SU-DHL-6 (cell line): Measurements from ENCODE around the gene UBE3B.

Experiments used
- EZH2phosphoT487 ChIP-seq: fragments of 200-600 bp; sonication (generic), shearing (Covaris generic); conservative IDR thresholded peaks from 2 replicates; pipeline ENCODE4 v1.6.1; 2018; ENCODE audit warnings: mild to moderate bottlenecking, antibody characterized with exemption, low read length, moderate library complexity, mixed read lengths
- TF ChIP-seq, protein P1 (sequence below): fragments of 200-600 bp; sonication (generic); IDR thresholded peaks from one replicate; pipeline ENCODE4 v1.5.1; 2017; ENCODE audit warnings: antibody characterized with exemption, mild to moderate bottlenecking, low read length, moderate library complexity; ENCODE audit not compliant: insufficient read depth, poor library complexity, severe bottlenecking

DNA sequence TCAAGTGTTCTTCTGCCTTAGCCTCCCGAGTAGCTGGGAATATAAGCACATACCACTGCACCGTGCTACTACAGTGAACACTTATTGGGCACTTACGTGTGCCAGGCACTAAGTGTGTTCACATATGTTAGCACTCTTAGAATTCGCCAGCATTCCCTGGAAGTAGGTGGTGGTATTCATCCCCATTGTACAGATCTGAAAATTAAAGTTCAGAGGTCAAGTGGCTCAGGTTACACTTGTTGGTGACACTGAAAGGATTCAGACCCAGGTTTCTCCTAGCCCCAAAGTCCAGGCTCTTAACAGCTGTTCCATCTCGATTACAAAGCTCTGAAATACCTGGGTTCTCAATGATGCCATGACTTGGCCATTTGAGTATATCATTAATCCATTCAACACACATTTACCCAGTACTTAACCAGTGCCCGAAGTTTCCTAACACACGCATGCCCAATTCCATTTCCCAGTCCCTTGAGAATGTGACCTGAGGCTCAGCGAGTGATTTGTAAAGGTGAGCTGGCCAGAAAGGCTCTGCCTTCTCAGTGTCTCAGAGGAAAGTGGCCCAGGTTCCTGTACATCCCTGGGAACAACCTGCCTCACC, 101.0 kb downstream of the UBE3B start:
- TF ChIP-seq, protein P1, sequence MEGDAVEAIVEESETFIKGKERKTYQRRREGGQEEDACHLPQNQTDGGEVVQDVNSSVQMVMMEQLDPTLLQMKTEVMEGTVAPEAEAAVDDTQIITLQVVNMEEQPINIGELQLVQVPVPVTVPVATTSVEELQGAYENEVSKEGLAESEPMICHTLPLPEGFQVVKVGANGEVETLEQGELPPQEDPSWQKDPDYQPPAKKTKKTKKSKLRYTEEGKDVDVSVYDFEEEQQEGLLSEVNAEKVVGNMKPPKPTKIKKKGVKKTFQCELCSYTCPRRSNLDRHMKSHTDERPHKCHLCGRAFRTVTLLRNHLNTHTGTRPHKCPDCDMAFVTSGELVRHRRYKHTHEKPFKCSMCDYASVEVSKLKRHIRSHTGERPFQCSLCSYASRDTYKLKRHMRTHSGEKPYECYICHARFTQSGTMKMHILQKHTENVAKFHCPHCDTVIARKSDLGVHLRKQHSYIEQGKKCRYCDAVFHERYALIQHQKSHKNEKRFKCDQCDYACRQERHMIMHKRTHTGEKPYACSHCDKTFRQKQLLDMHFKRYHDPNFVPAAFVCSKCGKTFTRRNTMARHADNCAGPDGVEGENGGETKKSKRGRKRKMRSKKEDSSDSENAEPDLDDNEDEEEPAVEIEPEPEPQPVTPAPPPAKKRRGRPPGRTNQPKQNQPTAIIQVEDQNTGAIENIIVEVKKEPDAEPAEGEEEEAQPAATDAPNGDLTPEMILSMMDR = no peak
- TF ChIP-seq EZH2phosphoT487 = no peak
